ENCODE results near the gene FDPS. TPM values are rescaled to one million over a fixed set of nuclear protein-coding genes. Genes with fewer than 3 reads are reported as not detected.
"Not testable (repeated sequence)": the region's sequence is repeated elsewhere in the genome, so short reads cannot be mapped to it uniquely, and the experiment has no call there.

The FDPS gene
- total RNA-seq, 1 donor from 2014 or later, result 242 TPM

- no peaks in the 10 kb centered on the region for H3K9me3 Mint-ChIP-seq
- intact Hi-C loops (cut with micrococcal nuclease), result no loop called here
- no peak overlapping the region for H3K4me3 Mint-ChIP-seq
- H3K27ac Mint-ChIP-seq, result no peak overlapping the region
- H3K27me3 Mint-ChIP-seq, result no peaks in the 10 kb centered on the region
- CTCF ChIA-PET, result no interaction called here
- DNase-seq (no peak), ATAC-seq (ENCODE audit: low read depth) (no peak)
- no peak for TF ChIP-seq CTCF (IDR thresholded peaks at IDR 0.05)
- no peaks in the 10 kb centered on the region for H3K36me3 Mint-ChIP-seq (ENCODE audit: low read depth)
- POLR2A ChIA-PET, result interaction anchor here (0.6 kb wide), 1 partner anchor 11 kb away, joined by 4 read pairs; the partner anchor contains the start of gene CLK2
- no peaks in the 10 kb centered on the region for H3K4me1 Mint-ChIP-seq
These were observed 24.2 kb upstream of the FDPS start for GRCh38 chr1:155284476-155284875.

GRCh38 chr1:155285063-155285462 lies 23.6 kb upstream of the FDPS start:
- Mint-ChIP-seq H3K36me3 (ENCODE audit: low read depth) (no peaks in the 10 kb centered on the region), H3K4me3 (no peak overlapping the region), H3K9me3 (no peaks in the 10 kb centered on the region), H3K4me1 (no peaks in the 10 kb centered on the region), H3K27me3 (no peaks in the 10 kb centered on the region), H3K27ac (no peak overlapping the region)
- intact Hi-C loops (cut with micrococcal nuclease), result no loop called here
- POLR2A ChIA-PET, result no interaction called here
- no peak for ATAC-seq (ENCODE audit: low read depth)
- CTCF ChIA-PET, result no interaction called here
- TF ChIP-seq CTCF (IDR thresholded peaks at IDR 0.05), result no peak
- DNase-seq, result no peak

- CTCF ChIA-PET, result interaction anchor here (0.6 kb wide), 1 partner anchor 38 kb away, joined by 3 read pairs; no protein-coding TSS in a partner anchor
- H3K9me3 Mint-ChIP-seq, result no peaks in the 10 kb centered on the region
- POLR2A ChIA-PET, result no interaction called here
- DNase-seq (no peak), ATAC-seq (ENCODE audit: low read depth) (no peak)
- no peaks in the 10 kb centered on the region for H3K4me1 Mint-ChIP-seq
- no peak overlapping the region for H3K4me3 Mint-ChIP-seq
- intact Hi-C loops (cut with micrococcal nuclease), result no loop called here
- no peak overlapping the region for H3K27ac Mint-ChIP-seq
- H3K36me3 Mint-ChIP-seq (ENCODE audit: low read depth), result no peaks in the 10 kb centered on the region
- no peaks in the 10 kb centered on the region for H3K27me3 Mint-ChIP-seq
- TF ChIP-seq CTCF (IDR thresholded peaks at IDR 0.05), result no peak
These were observed 23.0 kb upstream of the FDPS start for GRCh38 chr1:155285631-155286044.

- no peak for DNase-seq
- ATAC-seq (ENCODE audit: low read depth), result no peak
- Mint-ChIP-seq H3K27ac (no peak overlapping the region), H3K4me3 (no peak overlapping the region), H3K9me3 (no peaks in the 10 kb centered on the region), H3K27me3 (peaks cover 2% of the 10 kb centered on the region), H3K36me3 (ENCODE audit: low read depth) (no peaks in the 10 kb centered on the region), H3K4me1 (no peaks in the 10 kb centered on the region)
- intact Hi-C loops (cut with micrococcal nuclease), result no loop called here
- POLR2A ChIA-PET, result no interaction called here
- no peak for TF ChIP-seq CTCF (IDR thresholded peaks at IDR 0.05)
- CTCF ChIA-PET, result no interaction called here
These were observed 22.1 kb upstream of the FDPS start for GRCh38 chr1:155286544-155286943.

GRCh38 chr1:155287987-155288543 lies 20.6 kb upstream of the FDPS start:
- Mint-ChIP-seq H3K9me3 (no peaks in the 10 kb centered on the region), H3K36me3 (ENCODE audit: low read depth) (no peaks in the 10 kb centered on the region), H3K27me3 (peaks cover 4% of the 10 kb centered on the region), H3K27ac (no peak overlapping the region), H3K4me1 (no peaks in the 10 kb centered on the region), H3K4me3 (no peak overlapping the region)
- intact Hi-C loops (cut with micrococcal nuclease), result no loop called here
- DNase-seq, result no peak
- POLR2A ChIA-PET, result no interaction called here
- no peak for ATAC-seq (ENCODE audit: low read depth)
- CTCF ChIA-PET, result no interaction called here
- no peak for TF ChIP-seq CTCF (IDR thresholded peaks at IDR 0.05)

- ATAC-seq (ENCODE audit: low read depth); H3K27ac Mint-ChIP-seq; H3K9me3 Mint-ChIP-seq; DNase-seq; H3K4me1 Mint-ChIP-seq; CTCF ChIA-PET; H3K36me3 Mint-ChIP-seq (ENCODE audit: low read depth); H3K4me3 Mint-ChIP-seq; intact Hi-C loops (cut with micrococcal nuclease): not testable (repeated sequence)
- POLR2A ChIA-PET, result interaction anchor here (0.7 to 1.1 kb wide), 2 partner anchors 17 to 33 kb away, joined by 3 read pairs; partner anchors contain the start of gene FDPS
- H3K27me3 Mint-ChIP-seq, result peaks cover 24% of the 10 kb centered on the region
These were observed 17.7 kb upstream of the FDPS start for GRCh38 chr1:155291006-155291405.
